GM19025 (cell line): ENCODE data around the gene CCL13.

Experiments used
- ATAC-seq: cut with Tn5 transposase; IDR thresholded peaks from one replicate; pipeline ENCODE4 v1.9.1; 2021; ENCODE audit warnings: mild to moderate bottlenecking, low read depth, moderate library complexity; ENCODE audit not compliant: unreplicated experiment

Gene CCL13

DNA sequence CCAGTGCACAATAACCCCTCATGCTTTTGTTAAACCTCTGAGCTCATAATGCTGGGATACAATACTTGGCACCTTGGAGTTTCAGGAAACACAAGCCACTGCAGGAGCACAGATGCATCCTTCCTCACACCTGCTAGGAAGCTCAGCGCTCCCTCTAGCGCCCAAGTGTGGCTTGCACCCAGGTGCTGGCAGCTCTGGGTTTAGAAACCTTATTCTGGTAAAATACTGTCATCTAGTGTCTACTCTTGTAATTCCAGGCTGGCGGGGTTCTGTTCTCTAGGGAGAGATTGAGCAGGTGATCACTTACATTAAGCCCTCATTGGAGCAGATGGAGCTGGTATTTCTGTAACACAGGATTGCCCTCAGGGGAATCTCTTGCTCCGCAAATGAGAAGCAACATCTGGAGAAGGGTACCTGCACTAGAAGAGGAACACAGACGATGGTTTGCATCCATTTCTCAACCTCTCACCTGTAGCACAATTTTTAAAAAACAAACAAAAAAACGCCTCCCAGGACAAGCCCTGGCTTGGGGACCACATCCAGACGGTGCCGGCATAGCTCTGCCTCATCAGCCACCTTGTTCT, 5.3 kb downstream of the CCL13 start:
- peak; percentile 70 for ATAC-seq

DNA sequence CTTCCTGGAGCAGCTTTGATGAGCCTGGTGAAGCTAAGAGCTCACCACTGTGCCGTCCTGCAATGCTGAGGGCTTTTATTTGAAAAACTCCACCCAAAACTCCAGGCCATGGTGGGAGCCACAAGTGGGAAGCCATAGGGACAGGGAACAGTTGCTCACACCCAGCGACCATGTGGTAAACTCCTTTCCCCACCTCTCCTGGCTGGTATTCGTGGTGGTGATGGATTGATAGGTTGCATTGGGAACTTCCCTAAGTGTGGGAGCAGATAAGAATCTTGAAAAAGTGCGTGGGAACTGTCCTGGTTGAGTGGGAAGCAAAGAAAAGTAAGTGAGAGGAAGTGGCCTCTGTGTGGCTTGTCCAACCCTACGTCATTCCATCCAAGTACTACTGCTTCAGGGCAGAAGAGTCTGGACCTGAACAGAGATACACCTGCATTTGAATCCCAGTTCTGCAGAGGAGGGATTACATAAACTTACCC, 6.9 kb downstream of the CCL13 start, which contains the start of gene CCL1:
TSS of gene CCL1 (minus strand) at position 51 of the 479 bp plus-strand sequence. CDS start 72 bp downstream, outside the sequence.
- no peak for ATAC-seq

DNA sequence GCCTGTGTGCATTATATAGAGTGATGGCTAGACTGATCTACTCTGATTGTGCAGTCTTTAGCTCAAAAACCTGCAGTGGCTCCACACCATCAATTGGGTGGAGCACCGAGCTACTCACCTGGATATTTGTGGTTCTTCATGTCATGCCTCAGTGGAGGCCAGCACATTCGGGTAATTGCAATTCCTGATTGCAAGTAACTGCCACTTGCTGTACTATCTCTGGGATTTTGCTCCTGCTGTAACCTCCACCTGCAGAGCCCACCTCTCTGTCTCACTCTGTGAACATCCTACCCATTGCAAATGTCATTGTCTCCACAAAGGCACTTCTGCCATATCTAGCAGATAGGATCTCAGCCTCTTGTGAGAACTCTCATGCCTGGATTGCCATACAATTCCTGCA, 8.5 kb downstream of the CCL13 start:
- ATAC-seq, result no peak

DNA sequence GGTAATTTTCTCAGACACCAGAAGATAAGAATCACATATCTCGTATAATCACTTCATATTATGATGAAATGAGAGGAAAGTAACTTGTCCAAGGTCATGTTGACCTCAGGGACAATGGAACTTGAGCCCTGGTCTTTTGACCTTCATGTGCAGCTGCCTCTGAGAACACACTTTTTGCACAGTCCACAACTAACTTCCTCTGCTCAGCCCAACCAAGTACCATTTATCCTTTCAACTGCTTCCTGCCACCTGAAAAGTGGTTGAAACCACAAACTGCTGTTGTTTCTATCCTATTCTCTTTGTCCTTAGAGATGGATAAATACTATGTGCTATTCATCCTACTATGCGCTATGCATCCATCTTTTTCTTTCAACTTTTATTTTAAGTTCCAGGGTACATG, 9.1 kb downstream of the CCL13 start:
- ATAC-seq, result no peak

DNA sequence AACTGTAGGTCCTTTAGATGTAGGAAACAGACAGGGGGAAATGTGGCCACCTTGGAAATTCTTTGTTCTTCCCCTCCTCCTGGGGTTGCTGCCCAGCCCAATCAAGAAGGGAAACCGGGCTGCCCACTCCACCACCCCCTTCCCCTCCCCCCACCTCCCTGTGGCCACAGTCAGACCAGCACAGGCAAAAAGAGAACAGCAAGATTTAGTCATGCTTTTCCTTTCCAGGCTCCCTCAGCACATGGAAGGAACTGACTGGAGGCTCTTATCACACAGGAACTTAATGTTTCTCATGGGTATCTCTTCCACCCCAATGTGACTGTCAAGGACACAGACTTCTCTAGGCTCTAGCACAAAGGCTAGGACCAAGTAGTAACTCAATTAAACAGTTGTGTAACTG, 9.7 kb downstream of the CCL13 start:
- no peak for ATAC-seq

DNA sequence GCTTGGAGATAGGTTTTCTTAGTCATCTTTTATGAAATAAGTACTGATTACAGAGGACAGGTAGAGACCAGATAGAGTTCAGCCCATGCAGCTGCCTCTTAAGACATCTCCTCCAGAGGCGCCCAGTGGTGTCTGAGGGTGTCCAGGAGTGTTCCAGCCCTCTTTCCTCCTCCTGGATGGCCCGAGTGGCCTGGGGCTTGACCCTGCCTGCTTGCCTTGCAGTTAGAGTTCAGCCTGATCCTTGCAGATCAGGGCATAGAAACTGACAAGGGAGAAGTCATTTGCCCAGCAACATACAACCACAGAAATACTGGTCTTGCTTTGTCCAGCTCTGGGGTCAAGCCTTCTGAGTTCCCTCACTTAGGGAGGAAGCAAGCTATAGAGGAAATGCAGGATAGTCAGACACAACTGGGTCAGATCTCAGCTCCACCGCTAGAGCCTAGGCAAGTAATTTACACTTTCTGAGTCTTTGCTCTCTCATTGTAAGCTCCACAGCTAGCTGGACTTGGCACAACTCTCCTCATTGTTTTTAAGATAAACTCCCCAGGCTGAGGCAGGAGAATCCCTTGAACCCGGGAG, 10.3 kb downstream of the CCL13 start:
- no peak for ATAC-seq

DNA sequence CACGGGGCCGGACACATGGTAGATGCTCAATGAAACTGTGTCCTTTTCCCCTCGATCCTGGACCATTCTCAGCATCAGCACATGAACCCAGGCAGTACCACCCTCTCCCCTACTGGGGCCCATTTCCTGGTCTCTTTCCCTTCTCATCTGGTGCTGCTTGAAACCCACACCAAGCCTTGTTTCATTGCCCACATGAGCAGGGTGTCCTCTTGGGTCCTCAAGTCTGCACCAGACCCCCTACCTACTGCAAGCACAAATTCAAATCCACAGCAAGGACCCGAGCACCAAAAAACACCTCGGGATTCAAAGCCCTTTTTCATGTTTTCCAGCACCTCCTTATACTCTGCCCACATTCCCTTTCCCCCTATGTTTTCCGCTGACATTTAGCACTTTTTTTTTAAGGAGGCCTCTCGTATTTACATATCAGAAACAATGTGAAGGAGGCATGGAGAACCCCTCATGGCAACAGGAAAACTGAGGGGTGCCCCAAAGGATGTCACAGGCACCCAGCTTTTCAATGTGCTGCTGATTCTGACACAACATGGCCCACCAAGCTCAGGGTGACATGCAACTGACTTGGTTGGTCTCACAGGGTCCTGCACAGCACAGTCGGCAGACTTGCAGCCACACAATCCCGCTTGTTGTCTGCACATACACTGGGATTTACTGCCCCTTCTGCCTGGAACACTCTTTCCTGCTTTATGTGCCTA, 11.4 kb downstream of the CCL13 start:
- ATAC-seq, result no peak

DNA sequence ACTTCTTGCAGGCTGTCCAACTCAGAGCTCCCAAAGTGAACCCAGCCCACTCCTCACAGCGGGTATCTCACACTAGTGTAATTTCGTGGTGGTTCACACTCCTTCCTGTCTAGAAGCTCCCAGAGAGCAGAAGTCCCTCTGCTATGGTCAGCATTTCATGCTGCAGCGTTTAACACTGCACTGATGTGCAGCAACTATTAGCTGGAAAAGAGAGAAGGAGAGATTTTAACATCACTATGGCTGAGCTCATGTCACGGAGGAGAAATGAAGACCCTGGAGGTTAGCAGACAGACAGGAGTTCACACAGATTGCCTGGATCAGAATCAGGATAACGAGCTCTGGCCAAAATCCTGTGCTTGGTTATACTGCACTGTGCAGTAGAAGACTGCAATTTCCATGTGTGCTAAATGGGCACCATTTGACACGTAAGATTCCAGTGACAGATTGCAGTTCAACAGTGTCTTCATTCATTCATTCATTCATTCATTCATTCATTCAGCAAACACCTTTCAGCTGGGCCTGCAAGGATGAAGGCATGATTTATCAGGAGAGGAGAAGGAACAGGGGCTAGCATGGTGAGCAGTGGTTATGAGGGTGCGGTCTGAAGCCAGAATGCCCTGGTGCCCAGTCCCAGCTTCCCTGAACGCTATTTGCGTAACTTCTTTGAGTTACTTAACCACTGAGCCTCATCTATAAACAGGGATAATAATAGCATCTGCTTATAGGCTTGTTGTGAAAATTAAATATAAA, 12.1 kb downstream of the CCL13 start:
- ATAC-seq, result no peak

DNA sequence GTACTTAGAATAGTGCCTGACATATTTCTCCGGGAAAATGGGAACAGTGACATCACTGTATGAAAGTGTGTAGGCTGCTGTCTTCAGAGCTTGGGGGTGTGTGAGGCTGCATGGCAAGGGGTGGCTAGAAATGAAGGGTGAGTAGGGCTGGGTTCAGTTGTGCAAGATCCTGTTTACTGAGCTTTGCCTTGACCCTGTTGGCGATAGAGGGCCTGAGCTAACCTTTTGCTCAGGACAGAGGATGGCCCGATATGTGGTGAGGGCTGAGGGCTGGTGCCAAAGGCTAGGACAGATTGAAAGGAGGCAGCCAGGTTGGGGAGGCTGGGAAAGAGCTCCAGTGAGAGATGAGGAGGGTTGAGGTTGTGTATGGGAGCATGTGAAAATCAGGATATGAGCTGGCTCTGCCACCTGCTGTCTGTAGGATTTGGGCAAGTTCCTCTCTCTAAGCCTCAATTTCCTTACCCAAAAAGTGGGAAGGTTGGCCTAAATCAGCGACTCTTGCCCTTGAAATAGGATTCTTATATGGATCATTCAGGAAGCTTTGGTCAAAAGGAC, 12.7 kb downstream of the CCL13 start:
- no peak for ATAC-seq

DNA sequence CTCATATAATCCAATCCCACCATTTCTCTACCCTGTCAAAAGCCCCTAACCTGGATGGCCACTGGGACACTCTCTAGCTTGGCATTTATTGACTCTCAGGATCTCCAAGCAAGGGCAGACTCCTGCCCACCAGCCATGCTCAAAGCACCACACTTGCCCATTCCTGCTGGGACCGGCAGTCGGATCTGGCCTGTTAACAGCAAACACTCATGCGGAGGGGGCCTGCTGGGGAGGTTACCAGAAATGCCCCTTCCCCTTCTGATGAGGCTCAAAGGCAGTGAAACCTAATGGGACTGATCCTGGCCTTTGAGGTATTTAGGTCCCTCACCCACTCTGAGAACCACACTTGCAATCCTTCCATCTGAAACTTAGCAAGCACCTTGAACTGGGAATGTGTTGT, 13.3 kb downstream of the CCL13 start:
- no peak for ATAC-seq

DNA sequence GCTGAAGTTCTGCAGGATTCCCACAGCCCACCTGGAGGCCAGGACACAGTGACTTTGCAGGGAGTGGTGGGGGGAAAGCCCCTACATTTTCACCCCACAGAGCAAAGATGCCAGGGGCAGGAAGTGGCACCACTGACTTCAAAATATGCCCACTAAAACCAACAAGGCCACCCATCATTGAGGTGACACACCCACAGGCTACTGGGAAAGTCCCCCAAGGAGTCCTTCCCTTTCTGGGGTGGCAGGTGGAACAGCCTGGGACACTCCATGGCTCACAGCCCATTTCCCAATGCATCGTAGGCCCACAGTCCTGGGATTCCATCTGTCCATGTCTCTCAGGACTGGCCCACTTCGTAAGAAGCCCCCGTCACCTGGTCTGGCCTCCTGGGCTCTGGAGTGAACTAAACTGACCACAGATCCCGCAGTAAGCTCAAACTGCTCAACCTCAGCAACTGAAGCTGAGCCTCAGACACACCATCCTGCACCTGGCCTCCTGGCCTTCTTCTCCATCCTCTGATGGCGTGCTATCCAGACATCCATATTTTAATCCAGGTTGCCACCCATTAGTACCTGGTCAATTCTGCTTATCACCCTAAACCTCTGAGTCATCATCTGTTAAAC, 14.2 kb downstream of the CCL13 start:
- ATAC-seq, result no peak

DNA sequence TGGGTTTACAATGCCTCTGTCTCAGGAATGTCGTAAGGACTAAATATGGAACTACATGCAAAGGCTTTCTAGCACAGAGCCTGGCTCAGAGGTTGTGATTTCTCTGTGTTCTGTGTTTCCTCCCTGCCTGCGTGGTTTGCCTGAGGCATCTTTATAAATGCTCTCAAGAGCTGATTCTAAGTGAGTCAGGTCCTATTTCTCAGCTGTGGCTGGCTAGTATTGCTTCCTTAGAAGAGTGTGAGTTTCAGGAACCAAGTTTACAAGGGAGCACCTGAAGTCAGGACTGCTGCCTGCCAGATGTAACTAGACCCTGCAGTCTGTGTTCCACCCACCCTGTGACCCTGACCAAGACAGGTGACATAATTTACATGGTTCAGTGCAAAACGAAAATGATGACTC, 14.7 kb downstream of the CCL13 start:
- ATAC-seq, result no peak

DNA sequence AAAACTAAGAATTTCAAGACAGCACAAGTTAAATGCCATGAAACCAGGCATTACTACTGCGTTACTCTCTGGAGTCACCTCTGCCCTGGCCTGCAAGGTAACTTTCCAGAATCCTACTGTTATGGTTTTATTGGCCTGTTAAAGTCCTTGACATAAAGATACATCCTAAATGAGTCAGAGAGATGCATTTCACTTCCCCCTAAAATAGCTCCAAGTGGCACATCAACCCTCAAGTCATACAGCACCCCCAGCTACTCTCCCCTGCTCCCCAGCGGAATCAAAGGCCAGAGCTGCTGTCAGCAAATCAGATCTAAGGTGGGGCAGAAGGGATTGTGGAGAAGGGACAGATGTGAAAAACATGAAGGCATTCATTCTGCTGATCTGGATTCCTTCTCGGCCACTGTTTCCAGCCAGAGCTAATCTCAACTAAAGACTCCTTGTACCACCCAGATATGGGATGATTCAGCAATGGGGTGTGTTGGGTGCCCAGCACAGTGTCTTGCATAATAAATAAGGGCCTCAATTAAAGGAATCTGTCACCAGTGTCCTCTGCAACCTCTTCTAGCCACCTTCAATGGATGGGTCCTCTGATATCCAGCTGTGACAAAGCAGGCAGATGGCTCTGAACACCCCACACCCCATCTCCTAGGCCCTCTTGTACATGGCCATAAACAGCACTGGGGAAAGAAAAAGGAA, 15.3 kb downstream of the CCL13 start:
- no peak for ATAC-seq

DNA sequence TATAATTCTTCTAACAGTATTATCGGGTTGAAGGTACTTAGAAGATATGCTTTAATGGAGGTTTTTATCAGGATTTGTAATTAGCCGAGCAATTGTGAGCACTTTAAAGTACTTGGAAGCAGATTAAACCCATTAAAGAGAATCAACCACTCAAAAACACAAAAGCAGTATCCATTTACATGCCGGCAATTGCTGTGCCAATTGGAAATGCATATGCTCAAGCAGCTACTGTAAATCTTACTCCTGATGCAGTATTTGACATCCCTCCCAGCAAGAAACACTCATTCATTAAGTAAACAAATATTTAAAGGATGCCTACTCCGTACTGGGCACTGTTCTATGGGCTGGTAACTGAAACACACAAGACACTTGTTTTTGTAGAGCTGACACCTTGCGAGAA, 18.2 kb downstream of the CCL13 start:
- no peak for ATAC-seq

DNA sequence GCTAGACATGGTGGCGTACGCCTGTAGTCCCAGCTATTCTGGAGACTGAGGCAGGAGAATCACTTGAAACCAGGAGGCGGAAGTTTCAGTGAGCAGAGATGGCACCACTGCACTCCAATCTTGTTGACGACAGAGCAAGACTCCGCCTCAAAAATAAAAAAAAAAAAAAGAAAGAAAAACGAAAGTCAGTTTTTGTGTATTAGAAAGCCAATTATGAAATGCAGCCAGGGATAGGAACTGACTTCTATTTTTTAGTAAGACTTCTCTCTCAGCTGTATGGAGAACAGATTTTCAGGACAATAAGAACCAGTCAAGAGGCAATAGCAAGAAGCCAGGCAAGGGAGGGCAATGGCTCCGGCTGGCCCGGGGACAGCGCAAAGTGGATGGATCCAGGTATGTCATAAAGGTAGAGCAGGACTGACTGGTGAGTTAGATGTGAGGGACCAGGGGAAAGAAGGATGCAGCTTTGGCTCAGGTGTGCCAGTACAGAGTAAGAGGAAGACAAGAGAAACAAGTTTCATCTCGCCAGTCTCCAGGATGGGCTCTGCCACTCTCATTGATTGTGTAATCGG, 19.2 kb downstream of the CCL13 start:
- no peak for ATAC-seq

DNA sequence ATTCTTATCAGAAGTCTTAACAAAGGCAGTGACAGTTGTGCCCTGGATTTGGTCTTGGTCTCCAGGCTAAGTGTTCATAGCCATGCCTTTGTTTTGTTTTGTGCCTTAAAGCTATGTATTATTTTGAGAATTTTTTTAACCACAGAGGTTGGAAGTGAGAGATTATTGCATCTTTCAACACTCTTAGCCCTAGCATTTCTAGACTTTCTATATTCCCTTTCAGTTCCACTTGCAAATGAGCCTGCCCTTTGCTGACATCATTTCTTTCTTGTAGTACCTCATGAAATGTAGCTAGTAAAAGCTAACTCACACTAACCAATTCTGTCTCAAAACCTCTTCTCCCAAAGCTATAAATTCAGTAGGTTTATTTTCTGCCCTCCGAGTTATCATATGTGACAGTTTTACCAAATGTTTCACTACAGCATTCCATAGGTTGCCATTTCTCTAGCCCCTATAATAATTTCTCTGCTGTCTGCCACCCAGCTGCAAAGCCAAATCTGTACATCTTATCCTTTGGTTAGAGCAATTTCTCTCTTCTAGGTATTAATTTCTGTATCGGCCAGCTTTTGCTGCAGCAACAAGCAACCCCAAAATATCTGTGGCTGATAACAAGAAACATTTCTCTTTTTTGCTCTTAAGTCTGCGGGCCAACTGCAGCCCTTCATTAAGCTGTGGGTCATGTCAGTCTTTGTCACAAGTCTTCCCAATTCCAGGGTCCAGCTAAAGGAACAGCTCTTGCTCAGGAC, 21.0 kb downstream of the CCL13 start:
- no peak for ATAC-seq

DNA sequence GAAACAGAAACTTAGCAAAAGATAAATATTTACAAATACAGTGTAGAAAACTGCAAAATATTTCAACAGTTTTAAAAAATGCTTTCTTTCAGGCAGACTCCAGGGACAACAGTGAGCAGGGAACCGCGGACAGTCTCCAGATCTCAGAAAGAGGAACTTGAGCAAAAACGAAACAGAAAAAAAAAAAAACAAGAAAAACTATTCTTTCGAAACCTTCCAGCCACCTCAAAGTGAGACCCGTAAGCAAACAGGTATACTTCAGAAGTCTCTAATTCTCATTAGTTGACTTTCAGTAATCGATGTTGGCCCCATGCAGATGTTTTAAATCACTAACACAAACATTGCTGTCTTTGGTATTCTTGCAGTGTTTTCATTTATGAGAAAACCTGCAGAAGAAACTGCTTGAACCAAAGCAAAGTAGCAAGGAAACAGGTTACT, 22.4 kb downstream of the CCL13 start:
- ATAC-seq, result peak; percentile 67

DNA sequence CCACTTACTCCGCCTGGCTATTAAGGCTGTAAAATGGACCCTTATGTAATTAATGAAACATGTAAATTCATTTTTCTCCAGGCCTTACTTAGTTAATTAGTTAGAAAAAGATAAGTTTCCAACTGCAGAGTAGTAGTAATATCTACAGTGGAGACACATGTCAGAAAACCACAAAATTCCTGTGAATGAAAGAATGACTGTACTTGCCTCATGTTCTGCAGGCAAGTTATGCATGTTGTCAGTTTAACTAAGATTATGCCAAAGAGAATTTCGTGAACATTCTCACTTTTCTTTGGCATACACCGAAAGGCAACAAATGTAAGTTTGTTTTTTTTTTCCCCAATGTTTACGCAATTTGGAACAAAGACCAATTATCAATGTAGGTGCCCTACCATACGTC, 23.6 kb downstream of the CCL13 start:
- no peak for ATAC-seq

DNA sequence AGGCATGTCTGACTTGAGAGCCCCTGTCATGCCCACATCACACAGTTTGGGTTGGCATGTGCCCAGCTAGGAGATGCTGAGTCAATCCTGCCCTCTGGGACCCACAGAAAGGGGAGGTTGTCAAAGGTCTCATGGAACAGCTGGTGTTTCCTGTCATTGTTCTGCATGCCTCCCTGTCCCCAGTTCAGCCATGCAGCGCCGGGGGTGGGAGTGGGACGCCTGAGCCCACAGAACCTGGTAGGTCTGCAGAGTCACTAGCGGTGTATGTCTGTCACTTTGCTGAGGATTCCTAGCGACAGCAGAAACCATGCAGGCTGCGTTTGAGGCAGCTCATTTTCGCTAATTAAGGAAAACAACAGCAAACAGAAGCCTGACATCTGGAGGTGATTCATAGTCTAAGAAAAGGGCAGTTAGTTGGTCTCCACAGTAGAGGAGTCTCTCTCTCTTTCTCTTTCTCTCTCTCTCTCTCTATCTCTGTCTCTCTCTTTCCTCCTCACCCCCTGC, 26.4 kb downstream of the CCL13 start:
- ATAC-seq, result peak; percentile 37
